Activated T-cell treated with anti-CD3 and anti-CD28 coated beads for 4 hours (primary cell): ENCODE data around the gene HSPA1L.
"Not testable (repeated sequence)": the region's sequence is repeated elsewhere in the genome, so short reads cannot be mapped to it uniquely, and the experiment has no call there.

Experiments used
- DNase-seq: peaks from one replicate; pipeline ENCODE4 v3.0.0-alpha.2; 2020

HSPA1L gene

GRCh38 chr6:31811645-31812044 is 3.4 kb downstream of the HSPA1L start:
- no peak for DNase-seq

DNA sequence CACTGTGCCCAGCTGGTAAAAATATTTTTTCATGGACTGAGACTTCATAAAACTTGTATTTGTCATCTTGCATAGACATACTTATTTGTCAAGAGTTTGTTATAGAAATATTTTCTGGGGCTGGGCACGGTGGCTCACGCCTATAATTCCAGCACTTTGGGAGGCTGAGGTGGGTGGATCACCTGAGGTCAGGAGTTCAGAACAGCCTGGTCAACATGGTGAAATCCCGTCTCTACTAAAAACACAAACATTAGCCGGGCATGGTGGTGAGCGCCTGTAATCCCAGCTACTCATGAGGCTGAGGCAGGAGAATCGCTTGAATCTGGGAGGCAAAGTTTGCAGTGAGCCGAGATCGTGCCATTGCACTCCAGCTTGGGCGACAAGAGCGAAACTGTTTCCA is 6.5 kb downstream of the HSPA1L start:
- DNase-seq, result not testable (repeated sequence)

GRCh38 chr6:31806470-31807272 is 8.4 kb downstream of the HSPA1L start, which contains the start of gene LSM2:
LSM2 (minus strand) TSS chr6:31806966; CDS start chr6:31806757, 209 bp downstream.
- peak; percentile 95 for DNase-seq

GRCh38 chr6:31805939-31806469 is 9.1 kb downstream of the HSPA1L start:
- no peak for DNase-seq

DNA sequence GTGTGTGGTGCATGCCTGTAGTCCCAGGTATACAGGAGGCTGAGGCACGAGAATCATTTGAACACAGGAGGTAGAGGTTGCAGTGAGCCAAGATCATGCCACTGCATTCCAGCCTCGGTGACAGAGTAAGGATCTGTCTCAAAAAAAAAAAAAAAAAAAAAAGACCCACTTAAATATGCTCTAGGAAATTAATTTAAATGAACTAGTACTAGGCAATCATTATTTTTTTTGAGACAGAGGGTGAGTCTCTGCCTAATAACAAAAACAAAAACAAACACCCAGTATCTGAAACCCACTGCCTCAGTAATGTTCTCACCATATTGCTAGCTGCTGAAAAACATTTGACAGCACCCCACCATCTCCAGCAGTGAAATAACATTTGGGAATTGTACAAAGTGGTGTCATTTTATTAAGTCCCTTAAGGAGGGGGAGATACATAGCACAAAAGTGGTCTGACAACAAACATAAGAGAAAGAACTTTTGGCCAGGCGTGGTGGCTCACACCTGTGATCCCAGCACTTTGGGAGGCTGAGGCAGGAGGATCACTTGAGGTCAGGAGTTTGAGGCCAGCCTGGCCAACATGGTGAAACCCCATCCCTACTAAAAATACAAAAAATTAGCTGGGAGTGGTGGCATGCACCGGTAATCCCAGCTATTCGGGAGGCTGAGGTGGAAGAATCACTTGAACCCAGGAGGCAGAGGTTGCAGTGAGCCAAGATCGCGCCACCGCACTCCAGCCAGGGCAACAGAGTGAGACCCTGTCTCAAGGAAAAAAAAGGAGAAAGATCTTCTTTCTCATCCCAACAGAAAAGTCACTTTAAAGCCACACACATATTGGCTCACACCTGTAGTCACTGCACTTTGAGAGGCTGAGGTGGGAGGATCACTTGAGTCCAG is 13.8 kb downstream of the HSPA1L start:
- DNase-seq, result not testable (repeated sequence)

- no peak for DNase-seq
These were observed 15.3 kb downstream of the HSPA1L start for GRCh38 chr6:31799781-31800180.

DNA sequence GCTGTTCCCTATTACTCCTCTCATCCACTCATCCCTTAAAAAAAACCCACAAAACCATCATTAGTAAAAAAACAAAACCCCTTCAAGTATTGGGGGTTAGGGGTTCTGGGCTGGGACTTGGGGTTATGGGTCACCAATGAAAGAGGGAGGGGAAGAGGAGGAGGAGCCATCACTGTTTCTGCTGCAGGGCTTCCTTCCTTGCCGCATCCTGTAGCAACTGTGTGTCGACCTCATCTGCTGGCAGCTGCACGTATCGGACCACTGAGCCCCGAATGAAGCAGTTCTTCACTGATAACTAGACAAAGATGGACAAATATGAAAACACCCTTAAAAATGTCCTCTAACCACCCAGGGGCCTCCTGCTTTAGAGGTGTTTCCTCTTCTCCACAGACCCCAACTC is 17.5 kb downstream of the HSPA1L start:
- DNase-seq, result no peak

DNA sequence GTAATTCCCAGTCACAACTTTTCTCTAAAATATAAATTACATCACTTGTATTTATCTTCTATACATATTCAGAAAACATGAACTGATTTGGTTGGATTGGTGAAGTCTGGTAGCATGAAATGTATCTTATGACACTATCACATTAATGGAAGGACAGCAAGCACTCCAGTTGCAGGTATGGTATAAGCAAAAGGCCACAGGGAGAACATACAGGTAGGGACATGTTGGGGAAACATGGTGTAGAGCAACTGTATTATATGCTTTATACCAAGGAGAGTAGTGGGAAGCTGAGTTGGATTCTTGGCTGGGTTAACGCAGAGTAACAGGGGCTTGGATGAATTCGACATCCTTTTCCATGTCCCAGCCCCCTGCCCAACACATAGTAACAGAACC is 18.1 kb downstream of the HSPA1L start:
- DNase-seq, result no peak

DNA sequence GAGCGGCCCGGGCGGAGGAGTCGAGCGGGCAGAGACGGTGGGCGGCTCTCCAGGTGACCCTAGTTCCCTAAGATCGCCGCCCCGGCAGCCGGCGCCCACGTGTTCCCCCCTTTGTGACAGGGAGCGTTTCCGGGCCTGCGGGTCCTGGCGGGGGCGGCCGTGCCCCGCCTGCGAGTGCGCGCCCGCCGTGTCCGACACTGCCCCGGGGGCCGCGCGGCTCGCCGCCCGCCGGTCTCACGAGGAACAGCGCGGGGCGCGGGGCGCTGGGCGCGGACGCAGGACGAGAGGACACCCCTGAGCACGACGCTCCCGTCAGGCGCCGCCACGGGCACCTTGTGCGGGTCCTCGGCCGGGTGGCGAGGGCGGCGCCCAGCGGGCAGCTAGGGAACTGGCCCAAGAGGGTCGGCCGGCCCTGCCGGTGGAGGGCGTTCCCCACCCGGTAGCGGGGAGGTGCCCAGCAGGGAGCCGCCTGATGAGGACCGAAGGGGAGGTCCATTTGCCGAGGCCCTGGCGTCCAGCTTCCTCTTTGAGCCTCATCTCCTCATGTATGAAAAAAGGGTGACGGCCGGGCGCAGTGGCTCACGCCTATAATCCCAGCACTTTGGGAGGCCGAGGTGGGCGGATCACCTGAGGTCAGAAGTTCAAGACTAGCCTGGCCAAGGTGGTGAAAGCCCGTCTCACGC is 19.3 kb downstream of the HSPA1L start, which contains the start of gene VARS1:
Gene VARS1 (minus strand): TSS at position 137 of the 683 bp plus-strand sequence. CDS start 535 bp downstream, outside the sequence.
- DNase-seq, result peak; percentile 64

- peak; percentile 27 for DNase-seq
These were observed 20.0 kb downstream of the HSPA1L start for GRCh38 chr6:31794866-31795615.

- no peak for DNase-seq
These were observed 20.7 kb downstream of the HSPA1L start for GRCh38 chr6:31794294-31794865.

DNA sequence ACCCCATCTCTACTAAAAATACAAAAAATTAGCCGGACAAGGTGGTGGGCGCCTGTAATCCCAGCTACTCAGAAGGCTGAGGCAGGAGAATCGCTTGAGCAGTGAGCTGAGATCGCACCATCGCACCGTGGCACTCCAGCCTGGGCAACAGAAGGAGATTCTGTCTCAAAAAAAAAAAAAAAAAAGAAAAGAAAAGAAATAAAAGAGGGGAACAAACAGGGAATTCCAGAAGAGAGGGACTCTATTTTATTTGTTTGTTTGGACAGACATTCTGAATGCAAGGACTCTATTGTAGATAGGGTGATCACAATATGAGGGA is 21.2 kb downstream of the HSPA1L start:
- not testable (repeated sequence) for DNase-seq

GRCh38 chr6:31792761-31793171 is 22.3 kb downstream of the HSPA1L start:
- no peak for DNase-seq

DNA sequence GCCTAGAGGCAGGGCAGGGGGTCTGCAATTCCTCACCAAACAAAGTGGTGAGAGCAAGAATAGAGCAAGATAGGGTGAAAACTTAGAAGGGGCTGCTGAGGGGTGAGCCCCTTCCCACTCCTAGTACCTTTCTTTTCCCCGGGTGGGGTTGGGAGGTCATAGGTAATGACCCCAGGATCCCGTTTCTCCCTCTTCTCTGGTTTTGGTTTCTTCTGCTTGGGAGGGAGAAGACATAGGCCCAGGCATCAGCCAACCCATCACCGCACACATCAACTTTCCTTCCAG is 23.1 kb downstream of the HSPA1L start:
- DNase-seq, result no peak

DNA sequence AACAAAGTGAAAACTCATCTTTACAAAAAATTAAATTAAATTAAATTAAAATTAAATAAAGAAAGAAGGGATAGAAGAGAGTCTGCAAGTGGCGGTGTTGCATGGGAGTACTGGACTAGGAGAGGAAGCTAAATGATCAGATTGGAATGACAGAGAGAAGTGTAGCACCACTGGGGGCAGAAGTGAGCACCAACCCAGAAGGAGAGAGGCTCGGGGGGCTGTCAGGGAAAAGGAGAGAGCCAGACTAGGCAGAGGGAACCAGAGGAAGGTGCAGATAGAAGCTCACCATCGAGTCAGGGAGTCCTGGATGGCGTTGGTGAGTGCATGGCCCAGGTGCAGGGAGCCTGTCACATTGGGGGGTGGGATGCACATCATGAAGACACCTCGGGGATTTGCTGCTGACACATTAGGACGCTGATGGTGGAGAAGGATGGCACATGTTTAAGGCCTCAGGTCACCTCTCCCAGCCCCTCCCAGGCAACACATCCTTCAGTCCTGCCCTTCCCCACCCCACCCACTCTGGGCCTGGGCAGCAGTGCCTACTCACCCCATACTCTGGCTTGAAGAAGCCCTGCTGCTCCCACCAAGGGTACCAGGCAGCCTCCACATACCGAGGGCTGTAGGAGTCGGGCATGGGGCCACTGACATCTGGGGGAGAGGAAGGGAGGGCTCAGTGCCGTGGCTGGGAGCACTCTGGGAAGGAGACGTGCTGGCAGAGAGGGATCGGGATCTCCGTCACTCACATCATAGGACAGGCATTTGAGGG is 23.6 kb downstream of the HSPA1L start:
- no peak for DNase-seq

GRCh38 chr6:31785475-31785874 is 29.6 kb downstream of the HSPA1L start:
- no peak for DNase-seq

GRCh38 chr6:31784098-31784925 is 30.8 kb downstream of the HSPA1L start:
- no peak for DNase-seq

- no peak for DNase-seq
These were observed 32.8 kb downstream of the HSPA1L start for GRCh38 chr6:31782126-31782855.
